LNCaP clone FGC (cell line): ENCODE data around the gene MFNG.

Experiments
- DNase-seq: peaks from one replicate; pipeline ENCODE4 v3.0.0-alpha.2; 2011; ENCODE audit warnings: low read depth
- H3K4me3 ChIP-seq: 2 replicates; pipeline ENCODE4 v1.5.1; 2011; ENCODE audit warnings: mild to moderate bottlenecking, low read depth, low read length, control low read depth
- CTCF ChIP-seq: IDR thresholded peaks from 2 replicates; pipeline ENCODE4 v1.5.1; 2012; ENCODE audit warnings: mild to moderate bottlenecking; ENCODE audit not compliant: control insufficient read depth, insufficient read depth; ENCODE audit errors: extremely low read depth

Gene MFNG

DNA sequence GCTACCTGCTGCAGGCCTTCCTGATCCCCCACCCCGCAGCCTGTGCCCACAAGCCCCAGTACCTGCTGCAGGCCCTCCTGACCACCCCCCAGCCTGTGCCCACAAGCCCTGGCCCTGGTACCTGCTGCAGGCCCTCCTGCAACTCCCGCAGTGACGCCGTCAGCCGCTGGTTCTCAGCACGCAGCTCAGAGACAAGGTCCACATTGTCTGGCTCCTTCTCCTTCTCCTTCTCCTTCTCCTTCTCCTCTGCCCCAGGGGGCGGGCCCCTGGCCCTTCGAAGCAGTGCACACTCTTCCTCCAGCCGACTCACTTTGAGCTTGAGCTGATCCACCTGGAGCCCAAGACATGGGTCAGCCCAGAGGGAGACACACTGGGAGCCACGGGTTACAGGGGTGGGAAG lies 23.9 kb upstream of the MFNG start:
- TF ChIP-seq CTCF, result no peak
- no peak overlapping the region for H3K4me3 ChIP-seq
- DNase-seq, result no peak

- DNase-seq, result no peak
- H3K4me3 ChIP-seq, result no peak overlapping the region
- TF ChIP-seq CTCF, result no peak
These were observed 23.1 kb upstream of the MFNG start for GRCh38 chr22:37509059-37509860.

DNA sequence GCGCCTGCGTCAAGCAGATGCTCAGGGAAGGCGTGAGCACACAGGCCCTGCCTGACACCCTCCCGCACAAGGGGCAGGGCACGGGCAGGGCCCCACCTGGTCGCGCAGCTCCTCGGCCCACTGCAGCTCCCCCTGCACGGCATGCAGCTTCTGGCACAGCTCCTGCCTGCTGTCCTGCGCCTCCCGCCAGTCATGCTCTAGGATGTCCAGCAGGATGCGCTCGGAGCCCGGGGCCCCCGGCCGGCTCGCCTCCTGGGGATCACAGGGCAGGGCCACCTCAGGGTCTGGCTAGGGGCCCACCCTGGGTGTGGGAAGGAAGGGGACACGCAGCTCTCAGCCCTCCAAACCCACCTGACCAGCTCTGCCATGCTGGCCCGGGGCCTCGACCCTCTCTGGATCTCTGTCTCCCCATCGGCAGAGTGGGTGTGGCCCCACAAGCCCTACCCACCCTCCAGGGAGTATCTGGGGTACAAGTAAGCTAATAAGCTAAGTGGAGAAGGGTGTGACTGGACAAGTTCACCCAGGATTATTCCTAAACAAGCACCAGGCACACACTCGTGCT lies 22.3 kb upstream of the MFNG start:
- H3K4me3 ChIP-seq, result no peak overlapping the region
- DNase-seq, result no peak
- TF ChIP-seq CTCF, result no peak

- no peak overlapping the region for H3K4me3 ChIP-seq
- TF ChIP-seq CTCF, result no peak
- no peak for DNase-seq
These were observed 21.5 kb upstream of the MFNG start for GRCh38 chr22:37507731-37508130.

DNA sequence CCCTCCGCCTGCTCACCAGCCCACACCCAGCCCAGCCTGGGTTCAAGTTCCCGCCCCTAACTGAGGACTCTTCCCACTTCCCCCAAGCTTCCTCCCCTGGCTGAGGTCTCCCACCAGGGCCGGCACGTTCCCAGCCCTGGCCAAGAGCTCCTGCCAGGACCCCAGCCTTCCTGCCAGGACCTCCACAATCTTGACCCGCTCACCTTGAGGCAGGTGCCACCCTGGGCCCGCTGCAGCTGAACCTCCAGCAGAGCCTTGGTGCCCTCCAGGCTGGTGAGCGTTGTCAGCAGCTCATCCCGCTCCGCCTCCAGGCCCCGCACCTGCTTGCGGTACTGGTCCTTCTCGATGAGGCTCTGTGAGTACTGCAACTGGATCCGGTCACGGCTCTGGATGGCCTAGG lies 19.8 kb upstream of the MFNG start:
- TF ChIP-seq CTCF, result no peak
- no peak for DNase-seq
- H3K4me3 ChIP-seq, result no peak overlapping the region

GRCh38 chr22:37505565-37505964 lies 19.4 kb upstream of the MFNG start:
- TF ChIP-seq CTCF, result no peak
- no peak overlapping the region for H3K4me3 ChIP-seq
- no peak for DNase-seq

DNA sequence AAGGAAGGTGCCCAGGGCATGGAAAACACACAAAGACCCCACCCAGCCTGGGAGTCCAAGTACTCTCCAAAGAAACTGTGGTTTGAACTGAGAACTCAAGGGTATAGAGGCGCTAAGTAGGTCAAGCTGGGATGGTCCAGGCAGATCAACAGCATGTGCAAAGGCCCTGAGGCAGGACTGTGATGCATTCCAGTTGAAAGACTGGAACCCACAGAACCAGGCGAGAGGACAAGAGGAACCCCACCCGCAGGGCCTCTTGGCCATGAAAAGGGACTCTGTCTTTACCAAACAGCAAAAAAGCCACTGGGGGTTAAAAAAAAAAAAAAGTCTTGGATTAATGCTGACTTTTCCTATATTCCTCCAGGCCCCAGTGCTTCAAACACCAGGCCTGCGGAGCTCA lies 18.8 kb upstream of the MFNG start:
- no peak for DNase-seq
- H3K4me3 ChIP-seq, result no peak overlapping the region
- TF ChIP-seq CTCF, result no peak
